C4-2B (cell line): Measurements from ENCODE around the gene CPTP.

Source experiments
- H3K27ac ChIP-seq: fragments of 450-650 bp; 2 replicates; pipeline ENCODE4 v1.5.1; 2017
- CTCF ChIP-seq: fragments of 450-650 bp; conservative IDR thresholded peaks from 2 replicates; pipeline ENCODE4 v1.5.1; 2017; ENCODE audit warnings: mild to moderate bottlenecking
- ZFX ChIP-seq: fragments of 450-650 bp; IDR thresholded peaks from 2 replicates; pipeline ENCODE4 v1.6.1; 2017

The CPTP gene

GRCh38 chr1:1281533-1282321 is 42.9 kb upstream of the CPTP start:
- peak overlapping the region; percentile 52 for H3K27ac ChIP-seq
- TF ChIP-seq ZFX, result peak; percentile 42; the same call in 1 of the 2 replicates
- TF ChIP-seq CTCF, result no peak

GRCh38 chr1:1282998-1283397 is 41.6 kb upstream of the CPTP start:
- H3K27ac ChIP-seq, result no peak overlapping the region
- no peak for TF ChIP-seq ZFX
- no peak for TF ChIP-seq CTCF

- H3K27ac ChIP-seq, result no peak overlapping the region
- TF ChIP-seq CTCF (no peak), ZFX (no peak)
Measured at GRCh38 chr1:1283821-1284220, 40.8 kb upstream of the CPTP start.

GRCh38 chr1:1284221-1285101 is 40.1 kb upstream of the CPTP start:
- no peak for TF ChIP-seq CTCF
- TF ChIP-seq ZFX, result no peak
- H3K27ac ChIP-seq, result no peak overlapping the region

GRCh38 chr1:1285102-1285571 is 39.5 kb upstream of the CPTP start:
- no peak overlapping the region for H3K27ac ChIP-seq
- no peak for TF ChIP-seq CTCF
- no peak for TF ChIP-seq ZFX

- TF ChIP-seq CTCF (no peak), ZFX (no peak)
- H3K27ac ChIP-seq, result no peak overlapping the region
Measured at GRCh38 chr1:1285611-1286311, 38.8 kb upstream of the CPTP start.
